Renal pelvis (tissue), 4 donors: Measurements from ENCODE around the gene SRD5A3. TPM values are rescaled to one million over a fixed set of nuclear protein-coding genes. Genes with fewer than 3 reads are reported as not detected.

ENCODE experiments used
- DNase-seq: peaks from one replicate; pipeline ENCODE4 v3.0.0-alpha.2; 2013
- polyA plus RNA-seq, 3 donors: library from polyadenylated mRNA; unstranded; fragments of 120-200 nt; gene quantifications; one replicate each; pipeline ENCODE4 v1.2.1, GENCODE V29; 2013; ENCODE audit not compliant: insufficient read length in 3 of 3

The SRD5A3 gene
- polyA plus RNA-seq, 3 donors, result 18.6 to 29.0 (median 21.7) TPM

GRCh38 chr4:55367084-55367722 is 21.2 kb downstream of the SRD5A3 start:
- no peak for DNase-seq

- no peak for DNase-seq
These were observed 23.9 kb downstream of the SRD5A3 start for GRCh38 chr4:55369968-55370367.

- DNase-seq, result no peak
These were observed 26.2 kb downstream of the SRD5A3 start for GRCh38 chr4:55372259-55372658.

- DNase-seq, result no peak
These were observed 27.4 kb downstream of the SRD5A3 start for GRCh38 chr4:55373461-55373860.

GRCh38 chr4:55376698-55377097 is 30.7 kb downstream of the SRD5A3 start:
- DNase-seq, result no peak

- no peak for DNase-seq
These were observed 32.8 kb downstream of the SRD5A3 start for GRCh38 chr4:55378617-55379467.

- no peak for DNase-seq
These were observed 34.5 kb downstream of the SRD5A3 start for GRCh38 chr4:55380576-55380975.

GRCh38 chr4:55381502-55381901 is 35.5 kb downstream of the SRD5A3 start:
- DNase-seq, result no peak

- no peak for DNase-seq
These were observed 36.5 kb downstream of the SRD5A3 start for GRCh38 chr4:55382488-55383003.

- no peak for DNase-seq
These were observed 39.2 kb downstream of the SRD5A3 start for GRCh38 chr4:55385201-55385649.

GRCh38 chr4:55386073-55386472 is 40.0 kb downstream of the SRD5A3 start:
- no peak for DNase-seq

GRCh38 chr4:55386840-55387239 is 40.8 kb downstream of the SRD5A3 start:
- no peak for DNase-seq

- DNase-seq, result no peak
These were observed 47.6 kb downstream of the SRD5A3 start for GRCh38 chr4:55393461-55394320.

- DNase-seq, result no peak
These were observed 49.1 kb downstream of the SRD5A3 start for GRCh38 chr4:55395218-55395528.

- DNase-seq, result peak; percentile 87
These were observed 49.7 kb downstream of the SRD5A3 start, which contains the start of gene TMEM165 for GRCh38 chr4:55395529-55396307. Gene TMEM165, plus strand, starts transcription at chr4:55395957. Its CDS starts 233 bp downstream, at chr4:55396190.

GRCh38 chr4:55396308-55397125 is 50.5 kb downstream of the SRD5A3 start:
- peak; percentile 54 for DNase-seq

GRCh38 chr4:55397126-55397436 is 51.0 kb downstream of the SRD5A3 start:
- DNase-seq, result no peak

GRCh38 chr4:55397520-55398321 is 51.7 kb downstream of the SRD5A3 start:
- no peak for DNase-seq

GRCh38 chr4:55398461-55398860 is 52.4 kb downstream of the SRD5A3 start:
- DNase-seq, result no peak

- DNase-seq, result no peak
These were observed 52.9 kb downstream of the SRD5A3 start for GRCh38 chr4:55398966-55399365.
